GM18907 (cell line): ENCODE measurements around the gene ZMYND11.

Source experiments
- ATAC-seq: cut with Tn5 transposase; IDR thresholded peaks from one replicate; pipeline ENCODE4 v1.9.1; 2021; ENCODE audit warnings: mild to moderate bottlenecking, moderate library complexity; ENCODE audit not compliant: unreplicated experiment

ZMYND11 gene

DNA sequence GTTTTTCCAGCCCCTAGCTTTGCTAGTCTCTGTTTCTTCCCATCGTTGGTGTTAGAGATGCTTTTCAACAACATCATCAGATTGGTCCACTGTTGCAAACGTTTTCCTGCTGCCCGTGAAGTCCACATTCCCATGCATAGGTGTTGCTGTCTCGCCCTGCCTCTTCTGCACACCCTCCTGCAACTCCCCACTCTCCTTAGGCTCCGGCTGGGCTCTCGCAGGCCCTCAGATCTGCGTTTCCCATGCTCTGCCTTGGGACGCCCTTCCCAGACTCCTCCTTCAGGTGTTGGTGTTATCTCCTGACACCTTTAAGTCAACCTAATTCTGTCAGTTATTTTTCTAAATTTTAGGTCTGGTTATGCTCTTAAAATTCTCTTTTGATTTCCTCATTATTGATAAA, 55.0 kb downstream of the ZMYND11 start:
- no peak for ATAC-seq

- ATAC-seq: no peak
These were observed 56.7 kb downstream of the ZMYND11 start for GRCh38 chr10:191703-192518.

DNA sequence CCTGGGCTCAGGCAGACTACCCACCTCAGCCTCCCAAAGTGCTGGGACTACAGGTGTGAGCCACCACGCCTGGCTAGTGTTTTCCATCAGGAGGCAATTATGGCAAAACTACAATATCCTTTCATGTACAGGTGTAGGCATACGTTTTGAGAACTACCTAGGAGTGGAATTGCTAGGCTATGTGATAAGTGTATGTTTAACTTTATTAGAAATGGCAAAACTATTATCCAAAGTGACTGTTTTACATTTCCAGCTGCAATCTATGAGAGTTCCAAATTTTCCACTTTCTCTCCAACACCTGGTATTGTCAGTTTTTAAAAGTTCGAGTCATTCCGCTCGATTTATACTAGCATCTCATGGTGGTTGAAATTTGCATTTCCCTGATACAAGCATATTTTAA, 59.0 kb downstream of the ZMYND11 start:
- ATAC-seq: no peak

GRCh38 chr10:200405-200804, 65.2 kb downstream of the ZMYND11 start:
- no peak for ATAC-seq

DNA sequence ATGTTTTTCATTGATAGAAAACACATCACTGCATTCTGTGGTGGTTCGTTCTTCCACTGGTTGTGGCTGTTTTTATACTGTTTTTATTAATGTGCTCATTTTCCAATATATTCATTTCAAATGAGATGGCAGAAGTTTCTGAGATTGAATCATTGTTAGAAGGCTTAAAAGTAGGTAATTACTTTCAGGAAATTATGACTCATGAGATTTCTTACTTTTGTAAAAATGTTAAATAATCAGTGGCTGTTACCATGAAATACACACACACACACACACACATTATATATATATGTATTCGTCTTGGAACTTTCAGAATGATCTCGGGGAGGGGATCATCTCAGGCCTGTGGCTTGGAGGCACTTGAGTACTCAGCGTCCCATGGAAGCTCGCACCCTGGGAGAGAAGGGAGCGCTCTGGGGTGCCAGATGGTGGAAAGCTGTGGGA, 66.1 kb downstream of the ZMYND11 start:
- ATAC-seq: no peak

DNA sequence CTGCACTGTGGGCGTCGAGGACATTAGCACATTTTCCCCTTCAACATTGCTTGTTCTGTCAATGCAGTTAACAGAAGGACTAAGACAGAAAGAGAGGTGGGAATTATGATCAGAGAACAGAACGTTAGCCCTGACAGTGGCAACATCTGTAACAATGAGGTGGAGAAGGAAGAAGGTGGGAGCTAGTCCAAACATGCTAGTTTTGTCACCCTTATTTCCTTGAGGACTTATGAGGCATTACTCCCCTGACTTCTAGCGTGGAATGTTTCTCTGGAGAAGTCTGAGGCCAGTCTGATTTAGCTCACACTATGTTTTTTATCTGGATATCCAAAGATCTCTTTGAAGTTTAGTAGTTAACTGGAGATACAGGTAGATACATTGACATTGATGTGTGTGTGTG, 73.4 kb downstream of the ZMYND11 start:
- ATAC-seq: no peak

DNA sequence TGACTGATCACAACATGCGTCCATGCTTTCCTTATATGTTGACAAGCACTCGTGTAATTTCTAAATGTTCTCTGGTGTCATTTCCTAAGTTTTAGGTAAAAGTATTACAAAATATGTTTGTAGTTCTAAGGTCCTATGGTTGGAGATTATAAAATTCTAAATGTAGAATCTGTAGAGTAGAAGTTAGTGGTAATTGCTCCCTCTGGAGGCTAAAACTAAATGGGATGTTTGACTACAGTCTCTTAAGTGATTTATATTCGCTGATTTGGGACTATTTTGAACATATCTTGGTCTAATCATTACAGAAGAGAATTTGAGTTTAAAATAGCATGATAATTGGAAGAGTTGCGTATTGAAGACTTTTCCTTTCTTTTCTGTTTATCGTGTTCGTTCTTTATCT, 74.1 kb downstream of the ZMYND11 start:
- no peak for ATAC-seq

- no peak for ATAC-seq
These were observed 75.0 kb downstream of the ZMYND11 start for GRCh38 chr10:210297-210696.

- no peak for ATAC-seq
These were observed 80.2 kb downstream of the ZMYND11 start for GRCh38 chr10:215444-215843.

DNA sequence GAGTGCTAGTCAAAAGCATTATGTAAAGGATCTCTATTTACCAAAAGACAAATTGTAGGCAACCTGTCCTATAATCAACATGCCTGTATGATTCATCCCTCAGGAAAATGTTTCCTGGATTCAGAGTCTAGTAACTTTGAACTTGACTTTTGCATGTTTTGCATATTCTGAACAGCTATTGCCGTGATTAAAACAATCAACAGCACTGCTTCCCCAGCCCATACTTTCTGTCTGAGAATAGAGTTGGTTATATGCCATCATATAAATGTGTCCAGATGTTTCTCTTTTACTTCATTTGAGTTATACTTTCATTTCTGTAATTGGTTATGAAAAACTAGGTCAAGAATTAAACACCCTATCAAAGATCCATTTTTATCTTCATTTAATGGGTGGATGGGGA, 83.5 kb downstream of the ZMYND11 start:
- no peak for ATAC-seq

GRCh38 chr10:219731-220472, 84.6 kb downstream of the ZMYND11 start:
- ATAC-seq: no peak

GRCh38 chr10:224571-224970, 89.3 kb downstream of the ZMYND11 start:
- no peak for ATAC-seq

DNA sequence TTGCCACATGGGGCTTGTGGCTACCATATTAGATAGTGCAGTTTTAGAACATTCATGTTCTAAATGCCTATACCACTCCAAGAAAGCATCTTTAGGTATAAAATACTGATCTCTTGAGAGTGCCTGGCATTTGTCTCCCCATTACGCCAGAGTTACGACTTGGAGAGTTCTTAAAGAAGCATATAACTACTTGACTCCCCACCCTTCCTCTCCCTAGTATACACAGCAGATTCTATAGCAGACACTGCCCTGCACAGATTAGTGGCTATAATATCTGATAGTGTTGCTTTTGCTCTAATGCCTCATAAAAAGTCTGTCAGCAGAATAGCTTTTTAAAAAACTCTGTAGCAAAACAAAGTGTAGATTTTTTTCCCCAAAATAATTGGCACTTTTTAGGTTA, 90.8 kb downstream of the ZMYND11 start:
- ATAC-seq: no peak

- no peak for ATAC-seq
These were observed 91.8 kb downstream of the ZMYND11 start for GRCh38 chr10:227014-227413.

DNA sequence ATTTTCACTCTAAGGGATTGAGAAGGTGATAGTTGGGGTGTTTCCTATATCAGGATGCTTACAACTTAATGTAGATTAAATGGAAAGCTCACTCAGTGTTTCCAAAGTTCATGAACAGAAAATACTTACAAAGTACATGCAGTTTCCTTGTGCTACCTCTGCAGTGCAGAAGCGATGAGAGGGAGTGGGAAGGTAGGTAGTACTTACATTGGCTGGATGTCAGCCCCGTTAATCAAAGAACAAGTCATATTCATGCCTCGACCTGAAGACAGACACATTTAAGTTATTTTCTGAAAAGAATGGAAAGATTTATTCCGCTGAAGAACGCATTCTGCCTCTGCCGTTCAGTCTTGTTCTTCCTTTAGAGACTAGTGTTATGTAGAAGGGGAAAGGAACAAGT, 93.1 kb downstream of the ZMYND11 start:
- ATAC-seq: no peak

DNA sequence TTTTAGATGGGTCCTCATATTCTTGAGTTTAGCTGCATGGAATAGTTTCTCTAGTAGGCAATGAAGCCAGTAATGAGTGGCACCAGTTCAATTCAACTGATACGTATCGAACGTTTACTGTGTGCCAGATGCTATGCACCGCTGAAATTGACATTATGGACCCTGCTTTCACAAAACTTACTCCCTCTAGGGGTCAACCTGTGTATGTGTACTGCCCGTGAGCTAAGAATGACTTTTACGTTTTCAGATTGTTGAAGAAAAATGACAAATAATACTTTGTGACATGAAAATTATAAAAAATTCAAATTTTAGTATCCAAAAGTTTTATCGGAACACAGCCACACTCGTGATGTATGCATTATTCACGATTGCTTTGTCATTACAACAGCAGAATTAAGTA, 95.5 kb downstream of the ZMYND11 start:
- no peak for ATAC-seq

- ATAC-seq: no peak
These were observed 96.8 kb downstream of the ZMYND11 start for GRCh38 chr10:232061-232460.

DNA sequence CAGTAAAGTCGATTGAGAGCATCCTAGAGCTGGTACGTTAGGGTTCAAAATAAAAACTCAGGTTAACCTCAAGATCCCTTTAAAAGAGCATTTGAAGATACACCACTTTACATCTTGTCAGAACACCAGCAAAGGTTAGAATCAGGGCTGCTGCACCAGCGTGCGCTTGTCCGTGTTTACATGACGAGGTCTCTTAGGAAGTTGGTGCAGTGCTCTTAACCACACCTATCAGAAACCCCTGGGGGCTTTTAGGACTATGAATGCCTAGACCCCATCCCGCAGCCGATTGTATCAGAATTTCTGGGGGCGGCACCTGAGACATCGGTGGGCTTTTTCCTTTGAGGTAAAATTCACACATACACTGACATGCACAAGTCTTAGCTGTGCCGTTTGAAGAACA, 97.6 kb downstream of the ZMYND11 start:
- ATAC-seq: no peak

- ATAC-seq: no peak
These were observed 99.6 kb downstream of the ZMYND11 start for GRCh38 chr10:234708-235406.

GRCh38 chr10:235915-236314, 100.7 kb downstream of the ZMYND11 start:
- no peak for ATAC-seq

DNA sequence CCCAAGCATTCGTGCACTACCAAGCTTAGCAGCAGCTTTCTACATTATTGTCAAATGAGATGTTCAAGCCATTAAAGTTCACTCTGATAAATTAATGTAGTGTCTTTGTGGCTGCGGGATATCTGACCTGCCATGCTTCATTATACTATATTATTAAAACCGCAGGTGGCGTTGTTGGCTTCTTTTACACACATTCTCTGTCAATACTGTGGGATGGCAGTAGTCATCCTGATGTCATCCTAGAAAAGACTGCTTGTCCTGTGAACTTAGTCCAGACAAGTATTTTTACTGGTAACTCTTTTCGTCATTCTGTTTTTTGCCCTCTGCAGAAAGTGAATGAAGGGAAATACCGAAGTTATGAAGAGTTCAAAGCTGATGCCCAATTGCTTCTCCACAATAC, 103.9 kb downstream of the ZMYND11 start:
- no peak for ATAC-seq

DNA sequence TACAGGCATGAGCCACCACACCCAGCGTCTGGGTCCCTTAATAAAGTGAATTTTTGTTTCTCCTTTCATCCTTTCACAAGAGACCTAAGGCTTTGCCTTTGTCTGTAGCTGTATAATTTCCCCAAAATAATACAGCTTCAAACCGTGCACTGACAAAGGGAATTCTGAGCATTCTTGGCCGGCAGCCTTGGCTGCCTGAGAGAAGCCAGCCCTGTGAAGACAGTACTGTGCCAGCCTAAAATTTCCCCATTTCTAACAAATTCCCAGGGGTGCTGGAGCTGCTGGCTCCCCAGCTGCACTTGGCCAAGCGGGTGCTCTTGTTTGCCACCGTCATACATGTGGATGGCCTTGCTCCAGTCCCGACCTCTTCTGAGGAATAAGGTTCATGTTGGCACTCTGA, 106.2 kb downstream of the ZMYND11 start:
- no peak for ATAC-seq
